Measurements from ENCODE around the gene HES2. TPM values are rescaled to one million over a fixed set of nuclear protein-coding genes. Genes with fewer than 3 reads are reported as not detected.

Gene HES2
- under 1 TPM in 1 of 2 experiments, not detected in 1; 0.34 TPM for total RNA-seq

DNA sequence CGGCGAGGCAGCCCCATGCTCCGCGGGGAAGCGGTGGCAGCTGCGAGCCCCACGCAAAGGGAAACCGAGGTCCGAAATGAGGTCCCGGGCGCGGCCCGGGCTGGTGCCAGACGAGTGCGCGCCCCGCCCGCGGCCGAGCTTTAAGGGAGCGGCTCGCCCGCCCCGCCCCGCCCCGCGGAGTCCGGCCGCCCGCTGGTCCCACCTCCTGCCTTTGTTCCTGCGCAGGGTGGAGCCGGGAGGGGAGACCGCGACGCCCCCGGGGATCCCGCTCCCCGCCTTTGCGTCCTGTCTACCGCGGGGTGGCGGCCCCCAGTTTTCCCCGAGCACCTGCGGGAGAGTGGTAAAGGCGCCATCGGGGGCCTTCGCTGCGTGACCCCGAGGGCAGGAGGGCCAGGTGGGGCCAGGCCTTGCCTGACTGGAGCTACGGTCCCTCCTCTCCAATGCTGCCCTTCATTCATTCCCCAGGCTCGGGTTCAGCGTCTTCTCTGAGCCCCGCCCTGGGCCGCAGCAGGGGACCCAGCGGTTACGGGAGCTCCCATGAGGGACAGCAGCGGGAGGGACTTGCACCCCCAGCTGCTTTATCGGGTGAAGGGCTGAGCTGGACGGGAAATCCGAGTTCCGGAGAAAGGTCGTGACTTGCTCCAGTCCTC is at the start of gene HES2:
HES2 (minus strand) TSS at position 116 of the 650 bp plus-strand sequence; CDS start at position 17, 99 bp downstream.
- Mint-ChIP-seq H3K27ac (no peak within 1 kb of the TSS), H3K4me3 (peak within 1 kb of the TSS; percentile 47), H3K4me1 (peaks cover 2% of the 10 kb centered on the region), H3K27me3 (peaks cover 73% of the 10 kb centered on the region), H3K36me3 (no peaks in the 10 kb centered on the region), H3K9me3 (no peaks in the 10 kb centered on the region)
- DNase-seq: peak; percentile 52
- POLR2A ChIA-PET: interaction anchor here (0.9 kb wide), 1 partner anchor 72 kb away, joined by 3 read pairs; no protein-coding TSS in a partner anchor
- peak; percentile 34 for ATAC-seq (ENCODE audit: low read depth)

- Mint-ChIP-seq H3K36me3 (peaks cover 2% of the 10 kb centered on the region), H3K9me3 (no peaks in the 10 kb centered on the region), H3K27me3 (no peaks in the 10 kb centered on the region), H3K27ac (no peak overlapping the region), H3K4me1 (peaks cover 11% of the 10 kb centered on the region), H3K4me3 (no peak overlapping the region)
- POLR2A ChIA-PET: no interaction called here
- ATAC-seq (ENCODE audit: low read depth) (no peak), DNase-seq (no peak)
Measured at GRCh38 chr1:6468729-6469461, 49.2 kb upstream of the HES2 start.

DNA sequence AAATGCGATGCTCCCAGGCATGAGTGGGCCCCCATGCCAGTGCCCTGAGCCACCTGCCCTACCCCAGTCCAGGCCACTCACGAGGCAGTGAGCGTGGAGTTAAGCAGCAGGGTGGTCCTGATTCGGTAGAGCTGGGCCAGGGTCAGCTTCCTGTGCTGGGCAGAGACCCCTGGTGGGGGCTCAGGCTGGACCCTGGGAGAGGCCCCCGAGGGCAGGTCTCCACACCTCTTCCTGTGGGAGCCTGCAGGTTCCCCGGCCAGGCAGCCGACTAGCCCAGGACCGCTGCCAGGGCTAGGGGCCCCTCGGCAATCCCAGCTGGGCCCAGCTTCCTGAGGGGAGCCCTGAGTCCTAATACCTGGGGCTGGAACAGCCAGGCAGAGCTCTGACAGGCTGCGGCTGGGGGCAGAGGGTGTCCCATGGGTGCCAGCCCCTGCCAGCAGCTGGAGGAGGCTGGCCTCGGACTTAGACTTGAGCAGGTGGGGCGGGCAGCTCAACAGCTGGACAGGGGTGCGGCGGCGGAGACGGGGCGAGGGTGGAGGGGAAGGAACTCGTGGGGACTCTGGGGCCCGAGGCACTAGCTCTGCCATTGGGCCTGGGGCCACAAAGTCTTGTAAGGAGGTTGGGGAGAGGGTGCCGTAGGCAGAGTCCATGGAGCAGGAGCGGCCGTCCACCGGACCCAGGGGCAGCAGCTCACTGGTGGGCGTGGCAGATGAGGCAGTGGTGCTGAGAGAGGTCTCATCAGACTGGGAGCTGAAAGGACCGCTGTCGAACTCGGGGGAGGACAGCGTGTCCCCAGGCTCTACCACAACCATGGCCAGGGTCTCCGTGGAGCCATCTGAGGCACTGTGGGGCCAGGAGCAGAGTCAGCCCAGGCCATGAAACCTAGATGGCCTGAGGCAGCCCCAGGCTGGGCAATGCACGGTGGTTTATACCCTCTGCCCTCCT is 48.3 kb upstream of the HES2 start:
- no peak for ATAC-seq (ENCODE audit: low read depth)
- H3K9me3 Mint-ChIP-seq: no peaks in the 10 kb centered on the region
- no peak overlapping the region for H3K27ac Mint-ChIP-seq
- no peak overlapping the region for H3K4me3 Mint-ChIP-seq
- peaks cover 5% of the 10 kb centered on the region for H3K36me3 Mint-ChIP-seq
- H3K27me3 Mint-ChIP-seq: no peaks in the 10 kb centered on the region
- H3K4me1 Mint-ChIP-seq: peaks cover 13% of the 10 kb centered on the region
- POLR2A ChIA-PET: no interaction called here
- no peak for DNase-seq

GRCh38 chr1:6467224-6467623 is 47.5 kb upstream of the HES2 start:
- DNase-seq (no peak), ATAC-seq (ENCODE audit: low read depth) (no peak)
- Mint-ChIP-seq H3K27ac (no peak overlapping the region), H3K9me3 (no peaks in the 10 kb centered on the region), H3K27me3 (no peaks in the 10 kb centered on the region), H3K36me3 (peaks cover 10% of the 10 kb centered on the region), H3K4me3 (no peak overlapping the region), H3K4me1 (peaks cover 16% of the 10 kb centered on the region)
- POLR2A ChIA-PET: interaction anchor here (1.0 to 1.3 kb wide), 2 partner anchors 21 to 197 kb away, joined by 3 read pairs; no protein-coding TSS in a partner anchor

- no peak for DNase-seq
- no peaks in the 10 kb centered on the region for H3K9me3 Mint-ChIP-seq
- peak overlapping the region; percentile 92 for H3K4me3 Mint-ChIP-seq
- peaks cover 12% of the 10 kb centered on the region for H3K36me3 Mint-ChIP-seq
- no peaks in the 10 kb centered on the region for H3K27me3 Mint-ChIP-seq
- POLR2A ChIA-PET: interaction anchor here (0.9 to 1.6 kb wide), 6 partner anchors 18 to 197 kb away, joined by 3 to 5 read pairs (median 3); no protein-coding TSS in a partner anchor
- H3K27ac Mint-ChIP-seq: peak overlapping the region; percentile 54
- peaks cover 17% of the 10 kb centered on the region for H3K4me1 Mint-ChIP-seq
- no peak for ATAC-seq (ENCODE audit: low read depth)
Measured at GRCh38 chr1:6466751-6467150, 47.0 kb upstream of the HES2 start.

GRCh38 chr1:6466023-6466422 is 46.3 kb upstream of the HES2 start, which contains the start of gene TNFRSF25:
TSS of gene TNFRSF25 (minus strand) at chr1:6466173. CDS start at chr1:6466107, 66 bp downstream.
- H3K4me1 Mint-ChIP-seq: peaks cover 17% of the 10 kb centered on the region
- H3K27me3 Mint-ChIP-seq: no peaks in the 10 kb centered on the region
- H3K4me3 Mint-ChIP-seq: peak within 1 kb of the TSS; percentile 92
- peaks cover 12% of the 10 kb centered on the region for H3K36me3 Mint-ChIP-seq
- H3K27ac Mint-ChIP-seq: peak within 1 kb of the TSS; percentile 80
- H3K9me3 Mint-ChIP-seq: no peaks in the 10 kb centered on the region
- DNase-seq: peak; percentile 79
- POLR2A ChIA-PET: interaction anchor here (0.9 to 1.6 kb wide), 6 partner anchors 17 to 196 kb away, joined by 3 to 5 read pairs (median 3); no protein-coding TSS in a partner anchor
- ATAC-seq (ENCODE audit: low read depth): peak; percentile 76

GRCh38 chr1:6465461-6466005 is 45.8 kb upstream of the HES2 start:
- DNase-seq (peak; percentile 63), ATAC-seq (ENCODE audit: low read depth) (peak; percentile 51)
- H3K27ac Mint-ChIP-seq: peak overlapping the region; percentile 80
- peaks cover 21% of the 10 kb centered on the region for H3K4me1 Mint-ChIP-seq
- peaks cover 12% of the 10 kb centered on the region for H3K36me3 Mint-ChIP-seq
- H3K27me3 Mint-ChIP-seq: no peaks in the 10 kb centered on the region
- POLR2A ChIA-PET: interaction anchor here (0.6 to 1.6 kb wide), 6 partner anchors 17 to 110 kb away, joined by 3 to 5 read pairs (median 3); no protein-coding TSS in a partner anchor
- H3K9me3 Mint-ChIP-seq: no peaks in the 10 kb centered on the region
- peak overlapping the region; percentile 92 for H3K4me3 Mint-ChIP-seq

- Mint-ChIP-seq H3K9me3 (no peaks in the 10 kb centered on the region), H3K27ac (peak overlapping the region; percentile 80), H3K36me3 (peaks cover 12% of the 10 kb centered on the region), H3K27me3 (peaks cover 4% of the 10 kb centered on the region), H3K4me1 (peaks cover 26% of the 10 kb centered on the region), H3K4me3 (peak overlapping the region; percentile 92)
- POLR2A ChIA-PET: interaction anchor here (0.6 to 1.2 kb wide), 2 partner anchors 25 to 42 kb away, joined by 3 to 5 read pairs; no protein-coding TSS in a partner anchor
- DNase-seq (no peak), ATAC-seq (ENCODE audit: low read depth) (no peak)
Measured at GRCh38 chr1:6464915-6465314, 45.2 kb upstream of the HES2 start.

DNA sequence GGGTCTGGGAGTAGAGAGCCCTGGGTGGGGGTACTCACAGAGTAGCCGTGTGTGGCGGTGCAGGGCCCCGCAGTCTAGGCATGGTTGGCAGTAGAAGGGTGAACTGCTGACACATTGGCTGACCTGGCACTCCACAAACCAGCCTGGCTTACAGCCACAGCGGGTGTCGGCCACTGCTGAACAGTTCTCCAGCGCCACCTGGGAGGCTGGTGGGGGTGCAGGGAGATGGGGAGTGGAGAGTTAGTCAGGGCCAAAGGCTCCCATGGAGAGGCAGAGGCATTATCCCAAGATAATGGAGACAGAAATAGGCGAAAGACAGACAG is 44.8 kb upstream of the HES2 start:
- peaks cover 12% of the 10 kb centered on the region for H3K36me3 Mint-ChIP-seq
- ATAC-seq (ENCODE audit: low read depth): no peak
- H3K4me3 Mint-ChIP-seq: peak overlapping the region; percentile 92
- H3K9me3 Mint-ChIP-seq: no peaks in the 10 kb centered on the region
- H3K4me1 Mint-ChIP-seq: peaks cover 27% of the 10 kb centered on the region
- H3K27me3 Mint-ChIP-seq: peaks cover 5% of the 10 kb centered on the region
- no peak for DNase-seq
- H3K27ac Mint-ChIP-seq: peak overlapping the region; percentile 60
- POLR2A ChIA-PET: interaction anchor here (1.2 kb wide), 1 partner anchor 24 kb away, joined by 5 read pairs; no protein-coding TSS in a partner anchor

DNA sequence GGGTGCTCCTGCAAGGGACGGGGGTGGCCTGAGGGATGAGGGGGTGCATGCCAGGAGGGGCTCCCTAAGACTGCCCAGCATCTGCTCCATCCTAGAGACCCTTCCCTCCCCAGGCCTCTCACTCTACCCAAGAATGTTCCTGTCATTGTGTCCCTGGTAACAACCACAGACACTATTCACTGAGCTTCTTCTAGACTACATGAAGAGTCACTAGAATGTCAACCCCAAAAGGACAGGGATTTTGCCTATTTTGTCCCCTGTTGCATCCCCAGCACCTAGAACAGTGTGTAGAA is 43.3 kb upstream of the HES2 start:
- peaks cover 30% of the 10 kb centered on the region for H3K4me1 Mint-ChIP-seq
- ATAC-seq (ENCODE audit: low read depth): no peak

DNA sequence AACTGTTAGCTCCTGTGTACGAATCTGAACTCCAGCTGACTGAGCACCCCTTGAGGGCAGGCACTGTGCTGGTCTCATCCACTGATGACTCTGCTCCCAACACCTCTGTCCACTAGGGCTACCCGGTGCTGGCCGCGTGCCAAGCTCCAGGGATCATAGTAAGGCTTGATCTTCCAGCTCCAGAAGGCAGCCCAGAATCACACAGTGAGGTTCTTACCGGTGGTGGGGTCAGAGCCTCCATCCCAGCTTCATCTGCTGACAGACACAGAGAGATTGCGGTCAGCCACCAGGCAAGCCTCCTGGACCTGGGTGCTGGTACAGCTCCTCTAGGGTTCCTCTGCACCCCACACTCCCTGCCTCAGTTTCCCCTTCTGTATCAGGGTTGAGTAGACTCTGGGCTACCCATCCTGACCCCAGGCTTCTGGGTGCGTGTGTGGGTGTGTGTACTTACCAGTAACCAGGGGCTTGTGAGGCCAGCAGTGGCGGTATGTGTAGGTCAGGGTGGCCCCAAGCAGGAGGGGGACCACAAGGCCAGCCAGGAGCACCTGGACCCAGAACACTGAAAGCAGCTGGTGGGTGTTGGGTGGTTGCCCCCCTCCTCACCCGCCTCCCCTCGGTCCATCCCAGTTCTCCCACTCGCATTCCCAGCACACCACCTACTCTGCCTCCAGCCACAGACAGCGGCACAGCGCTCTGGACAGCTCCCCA is 42.8 kb upstream of the HES2 start:
- no peak overlapping the region for H3K27ac Mint-ChIP-seq
- H3K4me3 Mint-ChIP-seq: peak overlapping the region; percentile 58
- H3K4me1 Mint-ChIP-seq: peaks cover 30% of the 10 kb centered on the region
- no peaks in the 10 kb centered on the region for H3K9me3 Mint-ChIP-seq
- DNase-seq (no peak), ATAC-seq (ENCODE audit: low read depth) (no peak)
- peaks cover 12% of the 10 kb centered on the region for H3K36me3 Mint-ChIP-seq
- peaks cover 15% of the 10 kb centered on the region for H3K27me3 Mint-ChIP-seq
- POLR2A ChIA-PET: no interaction called here

More for the DNA sequence above, 43.3 kb upstream of the HES2 start:
- DNase-seq: no peak
- POLR2A ChIA-PET: interaction anchor here (1.1 kb wide), 1 partner anchor 178 kb away, joined by 3 read pairs; no protein-coding TSS in a partner anchor
- Mint-ChIP-seq H3K27ac (no peak overlapping the region), H3K4me3 (no peak overlapping the region), H3K36me3 (peaks cover 12% of the 10 kb centered on the region), H3K27me3 (peaks cover 14% of the 10 kb centered on the region), H3K9me3 (no peaks in the 10 kb centered on the region)

Measured in activated naive CD8-positive, alpha-beta T cell treated with anti-CD3 and anti-CD28 coated beads, Interleukin-2, amount 10 ng/mL, durations not matched to agents 7 days and 5 days (primary cell).